ENCODE data around the gene ASPRV1. TPM values are rescaled to one million over a fixed set of nuclear protein-coding genes. Genes with fewer than 3 reads are reported as not detected.
A peak's percentile ranks its signal among the peaks of the same experiment; 100 is the strongest.

Gene ASPRV1
- polyA plus RNA-seq, 1 donor (not counting 4 experiments of a cell fraction or from before 2014, with no cell fraction given), result 1.5 TPM

GRCh38 chr2:69935011-69935410 lies 26.4 kb downstream of the ASPRV1 start:
- Histone ChIP-seq H4K20me1 (ENCODE audit: control insufficient read depth, extremely low read depth, insufficient read depth, low read length) (no peaks in the 10 kb centered on the region), H2AFZ (ENCODE audit: control insufficient read depth, low read length) (no peak overlapping the region), H3K36me3 (ENCODE audit: control insufficient read depth in 2 of 2, extremely low read depth in 1 of 2, insufficient read depth in 2 of 2, low read length in 2 of 2) (peaks cover 19 to 39% of the 10 kb centered on the region in 2 experiments), H3K79me2 (ENCODE audit: control insufficient read depth, insufficient read depth, low read length) (no peaks in the 10 kb centered on the region), H3K4me2 (ENCODE audit: control insufficient read depth, extremely low read depth, insufficient read depth, low read depth, low read length) (peak overlapping the region; percentile 79), H3K9ac (ENCODE audit: control insufficient read depth, extremely low read depth, insufficient read depth, low read length) (no peak overlapping the region), H3K4me3 (ENCODE audit: control insufficient read depth in 2 of 3, extremely low read depth in 1 of 3, insufficient read depth in 2 of 3, low read depth in 1 of 3, low read length in 3 of 3) (no peak overlapping the region), H3K27ac (ENCODE audit: control insufficient read depth, insufficient read depth, low read length) (peak overlapping the region; percentile 84), H3K27me3 (ENCODE audit: control insufficient read depth, extremely low read depth, insufficient read depth, low read length) (no peaks in the 10 kb centered on the region), H3K9me1 (ENCODE audit: control insufficient read depth, extremely low read depth, insufficient read depth, low read length) (no peaks in the 10 kb centered on the region), H3K9me3 (ENCODE audit: control insufficient read depth, low read depth, low read length) (no peaks in the 10 kb centered on the region), H3K4me1 (ENCODE audit: control insufficient read depth, extremely low read depth, insufficient read depth, low read length) (peaks cover 29% of the 10 kb centered on the region)
- FAIRE-seq, result no peak
- dilution Hi-C loops (cut with MboI; ENCODE audit: extremely low pct_ligation_motif_present, low sequenced_read_pairs), result loop anchor here (10.0 kb wide), 1 partner anchor 130 kb away; no protein-coding TSS in a partner anchor
- TF ChIP-seq EZH2 (IDR thresholded peaks at IDR 0.05; ENCODE audit: low read length) (no peak), CTCF (optimal IDR thresholded peaks at IDR 0.05 in 1 of 3, IDR thresholded peaks at IDR 0.05 in 1 of 3, conservative IDR thresholded peaks at IDR 0.05 in 1 of 3; ENCODE audit: extremely low read depth in 1 of 3, insufficient read depth in 2 of 3, low read length in 3 of 3) (no peak)
- no peak for DNase-seq (ENCODE audit: low read depth, low spot score)

GRCh38 chr2:69934614-69934908 lies 26.9 kb downstream of the ASPRV1 start:
- dilution Hi-C loops (cut with MboI; ENCODE audit: extremely low pct_ligation_motif_present, low sequenced_read_pairs), result loop anchor here (10.0 kb wide), 1 partner anchor 130 kb away; no protein-coding TSS in a partner anchor
- FAIRE-seq, result no peak

More at GRCh38 chr2:69934614-69934908, 26.9 kb downstream of the ASPRV1 start:
- H3K9me3 ChIP-seq (ENCODE audit: control insufficient read depth, low read depth, low read length), result no peaks in the 10 kb centered on the region
- no peaks in the 10 kb centered on the region for H3K79me2 ChIP-seq (ENCODE audit: control insufficient read depth, insufficient read depth, low read length)
- no peaks in the 10 kb centered on the region for H3K9me1 ChIP-seq (ENCODE audit: control insufficient read depth, extremely low read depth, insufficient read depth, low read length)
- TF ChIP-seq CTCF (optimal IDR thresholded peaks at IDR 0.05 in 1 of 3, IDR thresholded peaks at IDR 0.05 in 1 of 3, conservative IDR thresholded peaks at IDR 0.05 in 1 of 3; ENCODE audit: extremely low read depth in 1 of 3, insufficient read depth in 2 of 3, low read length in 3 of 3) (no peak), EZH2 (IDR thresholded peaks at IDR 0.05; ENCODE audit: low read length) (no peak)
- peak overlapping the region; percentile 84 for H3K27ac ChIP-seq (ENCODE audit: control insufficient read depth, insufficient read depth, low read length)
- H3K4me3 ChIP-seq (ENCODE audit: control insufficient read depth in 2 of 3, extremely low read depth in 1 of 3, insufficient read depth in 2 of 3, low read depth in 1 of 3, low read length in 3 of 3), result peak overlapping the region in 1 of 3 experiments; percentile 16
- H4K20me1 ChIP-seq (ENCODE audit: control insufficient read depth, extremely low read depth, insufficient read depth, low read length), result no peaks in the 10 kb centered on the region
- no peaks in the 10 kb centered on the region for H3K27me3 ChIP-seq (ENCODE audit: control insufficient read depth, extremely low read depth, insufficient read depth, low read length)
- H3K4me1 ChIP-seq (ENCODE audit: control insufficient read depth, extremely low read depth, insufficient read depth, low read length), result peaks cover 29% of the 10 kb centered on the region
- H3K9ac ChIP-seq (ENCODE audit: control insufficient read depth, extremely low read depth, insufficient read depth, low read length), result peak overlapping the region; percentile 49
- no peak for DNase-seq (ENCODE audit: low read depth, low spot score)
- peak overlapping the region; percentile 79 for H3K4me2 ChIP-seq (ENCODE audit: control insufficient read depth, extremely low read depth, insufficient read depth, low read depth, low read length)
- H3K36me3 ChIP-seq (ENCODE audit: control insufficient read depth in 2 of 2, extremely low read depth in 1 of 2, insufficient read depth in 2 of 2, low read length in 2 of 2), result peaks cover 19 to 39% of the 10 kb centered on the region in 2 experiments
- no peak overlapping the region for H2AFZ ChIP-seq (ENCODE audit: control insufficient read depth, low read length)
